DMS114 treated with DMSO at 0.1 percent for 48 hours (cell line): Measurements from ENCODE around the gene RNASE9.
"Not testable (repeated sequence)": the region's sequence is repeated elsewhere in the genome, so short reads cannot be mapped to it uniquely, and the experiment has no call there.

Experiments used
- DNase-seq: peaks from one replicate; lab custom pipeline; 2025; ENCODE audit not compliant: unreplicated experiment; lab: John Stamatoyannopoulos, UW

Gene RNASE9

GRCh38 chr14:20524027-20524426 is 36.8 kb downstream of the RNASE9 start:
- DNase-seq = no peak

GRCh38 chr14:20522332-20522731 is 38.5 kb downstream of the RNASE9 start:
- no peak for DNase-seq

DNA sequence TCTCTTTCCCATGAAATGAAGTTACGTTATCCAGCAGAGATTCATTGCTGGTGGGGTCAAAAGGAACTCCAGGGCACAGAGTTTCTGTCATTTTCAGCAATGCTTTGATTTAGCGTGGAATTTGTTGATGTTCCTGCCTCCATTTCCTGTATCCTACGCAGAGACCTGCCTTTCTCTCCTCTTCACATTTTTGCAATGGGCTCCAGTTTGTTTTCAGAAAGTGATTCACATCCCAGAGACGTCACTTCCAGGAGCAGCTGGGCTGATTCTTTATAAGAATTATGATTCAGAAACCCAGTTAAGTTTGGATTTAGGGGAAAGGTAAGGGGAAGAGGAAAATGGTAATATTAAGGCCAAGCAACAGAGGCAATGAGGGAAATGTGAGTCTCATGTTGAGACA is 43.9 kb downstream of the RNASE9 start:
- no peak for DNase-seq

DNA sequence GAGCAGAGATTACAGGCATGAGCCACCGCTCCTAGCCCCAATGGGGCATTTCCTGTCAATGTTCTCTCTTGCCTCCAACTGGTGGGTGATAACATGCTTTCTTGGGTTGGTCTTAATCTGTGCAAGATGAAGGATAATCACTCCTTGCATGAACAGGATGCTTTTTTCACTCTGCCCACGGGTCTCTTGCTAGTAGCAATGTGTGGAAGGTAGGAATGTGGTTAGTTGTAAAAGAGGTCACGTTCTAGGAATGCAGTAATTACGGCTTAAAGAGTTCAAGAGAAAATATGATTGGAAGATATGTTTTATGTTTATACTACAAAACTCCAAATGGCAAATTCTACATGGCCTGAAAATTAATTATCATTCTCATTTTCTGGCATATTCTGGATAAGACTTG is 45.0 kb downstream of the RNASE9 start:
- no peak for DNase-seq

DNA sequence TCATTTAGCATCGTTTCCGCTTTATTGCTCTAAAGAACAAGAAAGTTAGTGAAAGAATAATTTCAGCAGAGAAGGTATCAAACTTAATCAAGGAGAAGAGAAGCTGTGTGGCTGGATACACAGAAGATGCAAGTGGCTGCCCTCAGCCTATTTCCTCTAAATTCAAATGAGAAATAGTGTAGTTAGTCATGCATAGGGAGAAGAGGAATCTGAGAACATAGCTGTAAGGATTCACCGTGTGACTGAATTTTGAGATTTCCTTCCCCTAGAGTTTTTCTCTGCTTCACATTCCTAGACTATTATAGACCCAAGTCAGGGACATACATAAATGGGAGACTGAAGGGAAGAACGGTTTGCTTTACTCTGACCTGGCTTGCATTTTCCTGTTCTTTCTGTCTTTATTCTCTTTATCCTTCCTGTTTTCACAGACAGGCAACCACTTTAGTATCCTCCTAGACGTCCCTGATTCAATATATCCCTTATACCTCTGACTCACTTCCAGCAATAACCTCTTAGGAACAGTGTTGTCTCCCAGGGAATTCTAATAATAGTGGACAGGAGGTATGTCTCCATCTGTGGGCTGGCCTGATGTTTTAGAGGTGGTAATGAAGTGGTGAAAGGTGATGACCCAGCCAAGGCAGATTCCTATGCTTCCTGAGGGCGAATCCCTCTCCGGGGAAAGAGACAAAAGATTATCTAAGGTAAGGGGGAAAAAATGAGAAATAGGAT is 48.5 kb downstream of the RNASE9 start:
- DNase-seq = no peak

- no peak for DNase-seq
Measured at GRCh38 chr14:20508367-20508766, 52.5 kb downstream of the RNASE9 start.

DNA sequence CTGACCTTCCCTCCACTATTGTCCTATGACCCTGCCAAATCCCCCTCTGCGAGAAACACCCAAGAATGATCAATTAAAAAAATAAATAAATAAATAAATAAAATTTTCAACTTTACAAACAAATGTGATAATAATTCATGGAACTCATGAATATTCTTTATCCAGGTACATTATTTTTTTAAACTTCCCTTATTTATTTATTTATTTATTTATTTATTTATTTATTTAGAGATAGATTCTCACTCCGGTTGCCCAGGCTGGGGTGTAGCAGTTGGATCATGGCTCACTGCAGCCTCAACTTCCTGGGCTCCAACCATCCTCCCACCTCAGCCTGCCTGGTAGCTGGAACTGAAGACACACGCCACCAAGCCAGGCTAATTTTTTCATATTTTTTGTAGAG is 53.3 kb downstream of the RNASE9 start:
- DNase-seq = not testable (repeated sequence)

- not testable (repeated sequence) for DNase-seq
Measured at GRCh38 chr14:20506752-20507151, 54.1 kb downstream of the RNASE9 start.

DNA sequence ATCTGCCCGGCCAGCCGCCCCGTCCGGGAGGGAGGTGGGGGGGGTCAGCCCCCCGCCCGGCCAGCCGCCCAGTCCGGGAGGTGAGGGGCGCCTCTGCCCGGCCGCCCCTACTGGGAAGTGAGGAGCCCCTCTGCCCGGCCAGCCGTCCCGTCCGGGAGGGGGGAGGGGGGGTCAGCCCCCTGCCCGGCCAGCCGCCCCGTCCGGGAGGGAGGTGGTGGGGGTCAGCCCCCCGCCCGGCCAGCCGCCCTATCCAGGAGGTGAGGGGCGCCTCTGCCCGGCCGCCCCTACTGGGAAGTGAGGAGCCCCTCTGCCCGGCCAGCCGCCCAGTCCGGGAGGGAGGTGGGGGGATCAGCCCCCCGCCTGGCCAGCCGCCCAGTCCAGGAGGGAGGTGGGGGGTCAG is 54.6 kb downstream of the RNASE9 start:
- not testable (repeated sequence) for DNase-seq
